PC-9 (cell line): ENCODE measurements around the gene TPPP.

Source experiments
- CTCF ChIP-seq: fragments of 200-600 bp; sonication (generic); conservative IDR thresholded peaks from 2 replicates; pipeline ENCODE4 v1.6.1; 2017; ENCODE audit warnings: mixed run types, antibody characterized with exemption, mild to moderate bottlenecking, moderate library complexity
- EZH2 ChIP-seq: fragments of 200-600 bp; sonication (generic); IDR thresholded peaks from 2 replicates; pipeline ENCODE4 v1.8.0; 2017; ENCODE audit warnings: antibody characterized with exemption, low read depth

GRCh38 chr5:664343-664993 lies 28.7 kb downstream of the TPPP start:
- TF ChIP-seq CTCF: no peak
- TF ChIP-seq EZH2: no peak
